HG03060 (cell line): ENCODE measurements around the gene BCAR1.
"Not testable (repeated sequence)": the region's sequence is repeated elsewhere in the genome, so short reads cannot be mapped to it uniquely, and the experiment has no call there.

ENCODE experiments used
- ATAC-seq: cut with Tn5 transposase; IDR thresholded peaks from one replicate; pipeline ENCODE4 v1.9.1; 2021; ENCODE audit warnings: low read depth, moderate number of reproducible peaks; ENCODE audit not compliant: unreplicated experiment

BCAR1 gene

GRCh38 chr16:75271441-75272096, 20.1 kb upstream of the BCAR1 start:
- peak; percentile 30 for ATAC-seq

DNA sequence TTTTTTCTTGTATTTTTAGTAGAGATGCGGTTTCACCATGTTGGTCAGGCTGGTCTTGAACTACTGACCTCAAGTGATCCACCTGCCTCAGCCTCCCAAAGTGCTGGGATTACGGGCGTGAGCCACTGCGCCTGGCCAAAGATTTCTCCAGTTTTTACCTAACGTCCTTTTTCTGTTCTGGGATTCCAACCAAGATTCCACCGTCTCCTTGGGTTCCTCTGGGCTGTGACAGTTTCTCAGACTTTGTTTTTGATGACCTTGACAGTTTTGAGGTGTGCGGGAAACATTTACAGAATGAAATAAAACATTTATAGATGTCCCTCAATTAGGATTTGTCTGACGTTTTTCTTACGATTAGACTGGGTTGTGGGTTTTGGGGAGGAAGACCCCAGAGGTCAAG, 17.9 kb upstream of the BCAR1 start:
- ATAC-seq, result not testable (repeated sequence)

DNA sequence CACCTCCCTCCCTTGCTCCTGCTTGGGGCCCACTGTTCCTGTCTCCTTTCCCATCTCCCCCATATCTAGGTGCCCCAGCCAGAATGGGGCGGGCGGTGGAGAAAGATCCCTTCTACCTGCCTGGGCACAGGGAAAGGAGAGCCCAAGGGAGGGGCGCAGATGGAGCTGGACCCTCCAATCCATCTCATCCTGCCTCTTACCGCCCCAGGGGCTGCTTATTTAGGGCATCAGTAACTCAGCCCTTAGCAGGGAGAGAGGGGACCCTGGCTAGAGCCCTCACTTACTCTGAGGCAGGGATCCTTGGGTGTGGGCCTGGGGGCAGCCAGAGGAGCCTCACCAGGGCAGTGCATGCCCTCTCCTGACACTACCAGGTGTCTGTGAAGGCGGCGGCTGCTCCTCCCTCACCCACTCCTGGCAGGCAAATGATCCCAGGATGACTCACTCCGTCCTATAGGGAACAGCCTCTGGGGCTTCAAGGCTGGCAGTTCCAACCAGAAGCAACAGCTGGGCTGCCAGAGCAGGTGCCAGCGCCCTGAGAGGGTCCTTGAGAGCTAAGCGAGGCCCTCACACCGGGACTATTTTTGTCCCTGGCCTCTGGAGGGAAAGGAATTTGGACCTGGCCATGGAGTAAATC, 16.3 kb upstream of the BCAR1 start:
- no peak for ATAC-seq

DNA sequence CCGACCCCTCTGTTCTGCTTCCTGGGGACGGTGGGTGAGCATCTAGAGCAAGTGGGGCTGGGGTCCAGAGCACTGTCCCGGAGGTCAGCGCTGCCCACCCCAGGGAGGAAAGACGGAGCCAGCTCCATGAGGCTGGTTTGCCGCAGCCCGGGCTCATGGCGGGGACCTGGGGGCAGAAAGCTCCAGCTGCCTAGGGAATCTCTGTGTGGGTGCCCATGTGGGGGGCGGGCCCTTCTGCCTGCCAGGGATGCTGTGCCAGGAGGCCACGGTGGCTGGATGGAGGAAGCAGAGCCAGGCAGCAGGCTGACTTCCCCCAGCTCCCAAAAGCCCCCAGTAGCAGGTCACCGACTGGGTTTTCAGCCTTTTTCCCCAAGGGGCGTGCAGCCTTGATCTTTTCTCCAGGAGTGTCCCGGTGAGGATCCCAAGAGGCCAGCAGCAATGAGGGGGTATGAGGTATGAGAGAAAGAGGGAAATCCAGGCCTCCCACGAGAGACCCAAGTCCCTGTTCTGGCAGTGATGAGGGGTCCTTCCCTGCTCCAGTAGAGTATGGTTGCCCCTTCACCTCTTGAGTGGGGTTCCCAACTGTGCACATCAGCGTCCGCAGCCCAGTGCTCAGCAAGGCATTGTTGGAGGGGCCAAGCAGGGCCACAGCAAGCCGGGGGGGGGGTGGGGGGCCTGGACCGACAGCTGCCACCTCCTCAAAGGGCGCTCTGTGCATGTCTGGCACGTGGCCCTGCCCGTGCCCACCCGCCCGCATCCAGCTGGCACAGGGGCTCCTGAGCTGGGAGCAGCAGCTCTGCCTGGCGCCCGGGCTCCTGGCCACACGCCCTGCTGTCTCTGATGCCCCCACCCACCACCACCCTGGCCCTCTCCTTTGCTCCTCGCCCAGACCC, 15.6 kb upstream of the BCAR1 start:
- no peak for ATAC-seq

DNA sequence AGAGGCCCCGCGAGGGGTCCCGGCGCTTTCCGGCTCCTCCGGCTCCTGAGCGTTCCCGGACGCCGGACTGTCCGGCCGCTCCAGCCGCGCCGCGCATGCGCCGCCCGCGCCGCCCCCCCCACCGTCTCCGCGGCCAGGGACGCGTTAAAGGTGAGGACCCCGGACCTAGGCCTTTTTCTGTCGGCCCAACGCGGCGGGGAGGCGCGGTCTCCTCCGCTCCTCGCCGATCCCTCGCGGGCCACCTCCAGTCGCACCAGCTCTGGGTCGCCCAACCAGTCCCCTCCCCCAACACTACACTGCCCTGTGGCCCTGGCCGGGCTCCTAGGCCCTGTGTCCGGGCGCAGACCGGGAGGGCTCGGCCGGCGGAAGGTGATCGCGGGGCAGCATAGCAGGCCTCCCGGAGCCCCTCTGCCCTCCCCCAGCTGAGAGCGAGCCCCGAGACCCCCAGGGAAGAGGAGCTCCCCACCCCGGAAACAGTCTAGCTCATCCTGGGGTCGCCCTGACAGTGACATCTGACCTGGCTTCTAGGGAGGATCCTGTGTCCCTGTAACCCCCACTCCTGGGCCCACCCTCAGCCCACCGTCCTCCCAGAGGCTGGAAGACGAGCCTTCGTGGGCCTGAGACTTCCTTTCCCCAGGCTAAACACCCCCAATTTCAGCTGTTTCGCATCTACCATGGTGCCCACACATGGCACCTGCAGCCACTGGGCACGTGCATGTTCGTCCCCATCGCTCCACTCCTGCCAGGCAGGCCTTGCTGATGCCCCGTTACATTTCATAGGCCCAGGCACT, 14.7 kb upstream of the BCAR1 start:
- no peak for ATAC-seq

DNA sequence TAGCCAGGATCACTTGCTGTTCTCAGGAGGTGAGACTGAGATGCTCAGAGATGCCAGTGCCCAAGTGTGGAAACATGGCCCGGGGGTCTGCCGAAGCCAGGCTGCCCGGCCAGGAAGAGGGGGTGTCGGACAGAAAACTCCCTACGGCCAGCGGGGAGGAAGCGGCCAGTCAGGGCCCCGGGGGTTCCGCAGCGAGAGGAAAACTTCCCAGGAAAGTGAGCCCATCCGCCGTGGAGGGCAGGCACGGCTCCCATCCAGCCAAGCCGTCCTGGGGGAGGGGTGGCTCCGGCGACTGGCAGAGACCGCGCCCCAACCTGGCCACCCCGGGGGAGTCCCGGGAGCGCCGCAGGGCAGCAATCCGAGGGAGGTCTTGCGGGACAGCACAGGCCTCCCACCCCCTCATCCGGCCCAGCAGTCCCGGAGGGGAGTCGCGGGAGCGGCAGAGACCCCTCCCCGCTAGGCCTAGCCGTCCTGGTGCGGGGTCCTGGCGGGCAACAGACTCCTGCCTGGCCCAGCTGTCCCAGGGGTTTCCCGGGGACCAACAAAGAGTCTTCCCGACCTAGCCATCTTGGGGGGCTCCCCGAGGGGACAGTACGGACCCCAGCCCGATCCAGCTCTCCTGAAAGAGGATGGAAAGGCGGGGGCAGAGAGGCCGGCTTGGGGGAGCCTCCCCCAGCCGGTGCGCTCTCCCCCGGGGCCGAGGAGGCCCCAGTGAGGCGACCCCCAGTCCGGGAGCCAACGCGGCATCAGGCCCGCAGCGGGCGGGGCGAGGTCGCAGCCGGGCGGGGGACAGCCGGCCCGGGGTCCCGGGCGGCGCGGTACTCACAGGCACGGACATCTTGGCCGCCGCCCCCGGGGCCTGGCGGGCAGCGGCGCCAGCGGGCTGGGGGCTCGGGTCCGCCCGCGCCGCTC, 13.8 kb upstream of the BCAR1 start:
- no peak for ATAC-seq

GRCh38 chr16:75264457-75264998, 13.1 kb upstream of the BCAR1 start:
- no peak for ATAC-seq

DNA sequence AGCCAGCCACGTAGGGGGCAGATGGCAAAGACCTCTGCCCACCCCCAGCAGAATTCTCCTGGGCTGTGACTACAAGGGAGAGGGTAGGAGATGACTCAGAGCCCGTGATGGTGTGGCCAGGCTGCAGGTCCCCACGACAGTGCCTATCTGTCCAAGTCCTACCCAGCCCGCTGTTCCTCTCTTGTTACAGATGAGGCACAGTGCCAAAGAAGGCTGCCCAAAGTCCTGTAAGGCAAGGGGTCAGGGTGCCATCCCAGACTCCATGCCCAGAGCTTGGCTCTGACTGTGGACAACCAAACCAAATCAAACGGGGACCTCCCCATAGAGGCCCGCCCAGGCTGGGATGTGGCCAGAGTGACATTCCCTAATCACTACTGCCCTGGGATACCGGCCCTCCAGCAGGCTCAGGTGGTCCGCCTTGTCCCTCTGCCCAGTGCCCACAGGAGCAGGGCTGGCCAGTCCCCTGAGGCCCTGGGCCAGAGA, 12.6 kb upstream of the BCAR1 start:
- no peak for ATAC-seq

- ATAC-seq, result no peak
Observed at GRCh38 chr16:75263291-75263962, 12.0 kb upstream of the BCAR1 start.

DNA sequence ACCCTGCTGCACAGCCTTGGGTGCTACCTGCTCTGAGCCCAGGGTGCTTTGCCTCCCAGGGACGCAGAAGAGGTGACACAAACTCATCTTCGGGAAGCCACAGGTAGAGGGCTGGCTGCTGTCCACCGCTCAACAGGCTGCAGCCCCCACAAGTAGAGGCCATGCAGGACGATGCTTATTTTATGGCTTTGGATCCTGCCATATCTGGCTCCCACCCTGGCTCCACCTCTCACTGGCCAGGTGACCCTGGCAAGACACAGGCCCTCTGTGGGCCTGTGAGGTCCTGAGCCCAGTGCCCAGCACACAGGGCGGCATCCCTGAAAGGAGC, 11.3 kb upstream of the BCAR1 start:
- no peak for ATAC-seq

GRCh38 chr16:75262104-75262799, 10.8 kb upstream of the BCAR1 start:
- no peak for ATAC-seq

DNA sequence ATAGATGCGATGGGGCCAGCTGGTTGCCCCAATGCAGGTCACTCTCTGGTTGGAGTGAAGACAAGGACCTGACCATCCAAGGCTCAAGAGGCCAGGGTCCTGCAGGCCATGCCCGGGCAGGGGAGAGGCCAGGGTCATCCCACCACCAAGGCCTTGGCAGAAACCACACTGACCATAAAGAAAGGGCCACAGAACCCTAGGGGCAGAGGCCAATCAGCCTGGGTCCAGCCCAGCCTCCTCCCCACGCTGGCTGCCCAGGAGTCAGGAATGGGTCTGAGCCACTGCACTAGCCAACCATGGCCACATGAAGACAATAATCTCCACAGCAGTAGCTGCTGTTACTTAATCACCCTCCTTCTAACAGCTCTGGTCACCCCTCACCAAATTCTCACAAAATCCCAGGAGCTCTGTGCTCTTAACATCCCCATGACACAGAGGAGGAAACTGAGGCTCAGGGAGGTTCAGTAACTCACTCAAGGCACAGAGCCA, 10.2 kb upstream of the BCAR1 start:
- ATAC-seq, result no peak

DNA sequence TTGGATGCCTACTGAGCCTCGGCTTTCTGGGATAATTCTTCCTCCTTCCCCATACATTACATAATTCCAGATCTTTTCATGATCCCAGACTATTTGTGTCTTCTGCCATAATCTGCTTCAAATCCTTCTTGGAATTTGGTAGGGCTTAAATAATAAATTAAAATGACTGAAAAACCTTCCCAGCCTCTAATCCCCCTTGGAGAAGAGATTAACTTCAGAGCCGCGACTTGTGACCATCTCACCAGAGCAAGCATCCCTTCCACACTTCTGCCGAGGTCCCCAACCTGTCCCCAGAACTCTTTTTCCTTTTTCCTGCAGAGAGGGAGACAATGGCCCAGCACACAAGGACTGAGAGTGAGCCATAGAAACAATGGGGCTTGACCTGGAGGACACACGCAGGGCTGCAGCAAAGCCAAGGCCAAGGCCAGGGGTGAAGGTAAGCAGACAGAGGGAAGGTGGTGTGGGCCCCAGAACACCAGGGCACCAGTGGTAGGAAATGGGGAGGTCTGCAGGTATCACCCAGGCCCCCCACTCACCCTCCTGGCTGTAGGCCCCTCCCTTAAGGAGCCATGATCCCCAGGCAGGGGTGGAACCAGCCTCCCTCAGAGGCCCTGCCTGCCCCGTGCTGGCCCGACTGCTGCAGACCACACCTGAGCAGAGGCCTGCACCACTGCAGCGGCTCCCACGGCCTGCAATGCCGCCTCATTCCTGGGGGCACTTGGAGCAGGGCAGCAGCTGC, 9.6 kb upstream of the BCAR1 start:
- no peak for ATAC-seq

- ATAC-seq, result no peak
Observed at GRCh38 chr16:75258807-75259141, 7.3 kb upstream of the BCAR1 start.

GRCh38 chr16:75257886-75258806, 6.7 kb upstream of the BCAR1 start:
- ATAC-seq, result no peak

- ATAC-seq, result no peak
Observed at GRCh38 chr16:75256696-75257343, 5.4 kb upstream of the BCAR1 start.
